ENCODE results near the gene GNAS.

DNA sequence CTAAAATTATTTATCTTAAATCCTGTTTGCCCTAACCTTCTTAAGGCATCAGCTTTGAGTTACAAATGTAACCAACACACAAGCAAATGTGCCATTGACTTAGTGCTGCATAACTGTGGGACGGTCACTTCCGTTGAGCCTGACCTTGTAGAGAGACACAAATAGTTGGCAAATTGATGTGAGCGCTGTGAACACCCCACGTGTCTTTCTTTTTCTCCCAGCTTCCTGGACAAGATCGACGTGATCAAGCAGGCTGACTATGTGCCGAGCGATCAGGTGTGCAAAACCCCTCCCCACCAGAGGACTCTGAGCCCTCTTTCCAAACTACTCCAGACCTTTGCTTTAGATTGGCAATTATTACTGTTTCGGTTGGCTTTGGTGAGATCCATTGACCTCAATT lies 56.4 kb downstream of the GNAS start:
- TF ChIP-seq, protein P1, sequence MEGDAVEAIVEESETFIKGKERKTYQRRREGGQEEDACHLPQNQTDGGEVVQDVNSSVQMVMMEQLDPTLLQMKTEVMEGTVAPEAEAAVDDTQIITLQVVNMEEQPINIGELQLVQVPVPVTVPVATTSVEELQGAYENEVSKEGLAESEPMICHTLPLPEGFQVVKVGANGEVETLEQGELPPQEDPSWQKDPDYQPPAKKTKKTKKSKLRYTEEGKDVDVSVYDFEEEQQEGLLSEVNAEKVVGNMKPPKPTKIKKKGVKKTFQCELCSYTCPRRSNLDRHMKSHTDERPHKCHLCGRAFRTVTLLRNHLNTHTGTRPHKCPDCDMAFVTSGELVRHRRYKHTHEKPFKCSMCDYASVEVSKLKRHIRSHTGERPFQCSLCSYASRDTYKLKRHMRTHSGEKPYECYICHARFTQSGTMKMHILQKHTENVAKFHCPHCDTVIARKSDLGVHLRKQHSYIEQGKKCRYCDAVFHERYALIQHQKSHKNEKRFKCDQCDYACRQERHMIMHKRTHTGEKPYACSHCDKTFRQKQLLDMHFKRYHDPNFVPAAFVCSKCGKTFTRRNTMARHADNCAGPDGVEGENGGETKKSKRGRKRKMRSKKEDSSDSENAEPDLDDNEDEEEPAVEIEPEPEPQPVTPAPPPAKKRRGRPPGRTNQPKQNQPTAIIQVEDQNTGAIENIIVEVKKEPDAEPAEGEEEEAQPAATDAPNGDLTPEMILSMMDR (IDR thresholded peaks at IDR 0.05; ENCODE audit: insufficient read depth, low read depth, low read length): no peak
- no peak for TF ChIP-seq EZH2 (IDR thresholded peaks at IDR 0.05; ENCODE audit: insufficient read depth, low read length)
